ENCODE measurements around the gene BACH2. TPM values are rescaled to one million over a fixed set of nuclear protein-coding genes. Genes with fewer than 3 reads are reported as not detected.
A peak's percentile ranks its signal among the peaks of the same experiment; 100 is the strongest.

The BACH2 gene
- total and polyA plus RNA-seq, 2 of the 4 experiments (the other 2 are of a cell fraction): 1.3 to 1.4 TPM

GRCh38 chr6:90285611-90286381, 10.8 kb downstream of the BACH2 start:
- Histone ChIP-seq H2AFZ (replicated peaks; ENCODE audit: low read length, poor library complexity) (peak overlapping the region; percentile 65), H3K36me3 (ENCODE audit: control insufficient read depth, insufficient read depth, low read length) (no peaks in the 10 kb centered on the region), H3K79me1 (ENCODE audit: low read depth in 1 of 2, low read length in 2 of 2) (no peaks in the 10 kb centered on the region), H3K4ac (ENCODE audit: low read depth, low read length) (no peak overlapping the region), H3K4me2 (ENCODE audit: low read depth, low read length) (peak overlapping the region; percentile 14; the same call in 1 of the 2 replicates), H4K91ac (ENCODE audit: insufficient read depth, low read depth, low read length) (no peak overlapping the region), H2BK5ac (ENCODE audit: low read depth, low read length, poor library complexity, severe bottlenecking) (no peak overlapping the region), H3K4me1 (ENCODE audit: control insufficient read depth, insufficient read depth, low read length) (no peaks in the 10 kb centered on the region), H3K14ac (replicated peaks; ENCODE audit: low read depth, low read length) (no peak overlapping the region), H4K8ac (ENCODE audit: low read depth in 2 of 2, low read length in 2 of 2) (no peak overlapping the region), H2AK9ac (replicated peaks; ENCODE audit: low read depth, low read length, poor library complexity) (peak overlapping the region; percentile 19), H3K9me3 (ENCODE audit: control insufficient read depth, insufficient read depth, low read length) (no peaks in the 10 kb centered on the region), H3K27ac (ENCODE audit: insufficient read depth, low read length) (no peak overlapping the region), H4K5ac (ENCODE audit: low read depth, low read length) (no peak overlapping the region), H3K56ac (ENCODE audit: extremely low read depth, insufficient read depth, low read length) (no peak overlapping the region), H4K20me1 (ENCODE audit: insufficient read depth, low read length) (no peaks in the 10 kb centered on the region), H3K9ac (ENCODE audit: low read depth, low read length) (no peak overlapping the region), H3K4me3 (ENCODE audit: insufficient read depth, low read depth, low read length) (no peak overlapping the region), H3K27me3 (ENCODE audit: control insufficient read depth, insufficient read depth, low read length) (no peaks in the 10 kb centered on the region), H3K23ac (ENCODE audit: low read depth, low read length) (no peak overlapping the region), H2BK120ac (ENCODE audit: low read depth, low read length) (no peak overlapping the region), H3K18ac (ENCODE audit: low read depth, low read length) (no peak overlapping the region), H2BK15ac (ENCODE audit: low read depth, low read length) (no peak overlapping the region), H3K9me1 (ENCODE audit: insufficient read depth, low read length) (no peaks in the 10 kb centered on the region), H2BK20ac (ENCODE audit: low read depth, low read length) (no peak overlapping the region), H2AK5ac (ENCODE audit: low read depth, low read length) (no peak overlapping the region)
- in situ Hi-C loops (cut with MboI; ENCODE audit: low sequenced_read_pairs): loop anchor here (10.0 kb wide), 1 partner anchor 311 kb away; no protein-coding TSS in a partner anchor
- BruUV-seq (replicated peaks): no TSS peak
- ChIA-PET POLR2A (ENCODE audit: unreplicated experiment) (no interaction called here), CTCF (interaction anchor here (0.6 kb wide), 1 partner anchor 1651 kb away, joined by 4 read pairs; no protein-coding TSS in a partner anchor)
- peak; percentile 99 for TF ChIP-seq MAFK (IDR thresholded peaks at IDR 0.05; ENCODE audit: low read depth, low read length)
- peak; percentile 84 for TF ChIP-seq NFE2L2 (IDR thresholded peaks at IDR 0.05; ENCODE audit: low read depth, low read length)
- no peak for TF ChIP-seq USF2 (IDR thresholded peaks at IDR 0.05; ENCODE audit: low read depth, low read length)
- no peak for TF ChIP-seq MAZ (IDR thresholded peaks at IDR 0.05; ENCODE audit: borderline replicate concordance, low read depth, low read length)
- no peak; the same call in 1 of the 2 replicates for TF ChIP-seq RAD21 (IDR thresholded peaks at IDR 0.05; ENCODE audit: low read length)
- TF ChIP-seq SMC3 (IDR thresholded peaks at IDR 0.05; ENCODE audit: low read depth, low read length): peak; percentile 19; the same call in 1 of the 2 replicates
- no peak for TF ChIP-seq CTCF (conservative IDR thresholded peaks at IDR 0.05; ENCODE audit: low read depth, low read length)
- TF ChIP-seq FOS (IDR thresholded peaks at IDR 0.05; ENCODE audit: low read depth, low read length): peak; percentile 74
- no CpG with 5 or more reads among the region's 9 CpGs for WGBS, 2 experiments (ENCODE audit: extremely low coverage in 2 of 2, insufficient read length in 1 of 2)
- DNase-seq (peak; percentile 91), ATAC-seq (ENCODE audit: low read depth) (peak; percentile 94)
- dilution Hi-C loops (cut with HindIII; ENCODE audit: low sequenced_read_pairs, unreplicated experiment): no loop called here
- intact Hi-C loops (cut with micrococcal nuclease): no loop called here
